HG03108 (cell line): ENCODE data around the gene SNX3.

Source experiments
- ATAC-seq: cut with Tn5 transposase; IDR thresholded peaks from one replicate; pipeline ENCODE4 v1.9.1; 2021; ENCODE audit warnings: moderate library complexity; ENCODE audit not compliant: unreplicated experiment

The SNX3 gene

DNA sequence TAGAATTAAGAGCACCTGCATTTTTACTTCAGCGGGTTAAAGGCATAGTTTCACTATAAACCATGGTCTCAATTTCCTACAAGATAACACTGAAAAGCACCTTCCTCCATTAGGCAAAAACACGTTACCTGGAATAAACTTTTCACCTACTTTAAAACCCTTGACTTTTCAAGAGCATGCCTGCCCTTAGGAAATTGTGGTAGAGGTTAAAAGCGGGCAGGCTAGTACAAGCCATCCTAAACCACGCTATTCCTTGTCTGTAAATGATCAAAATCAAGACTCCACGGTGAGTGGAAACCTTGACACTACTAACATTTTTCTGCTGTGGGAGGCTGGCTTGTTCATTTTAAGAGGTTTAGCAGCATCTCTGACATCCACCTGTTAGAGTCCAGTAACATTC is 51.1 kb downstream of the SNX3 start:
- ATAC-seq: no peak

DNA sequence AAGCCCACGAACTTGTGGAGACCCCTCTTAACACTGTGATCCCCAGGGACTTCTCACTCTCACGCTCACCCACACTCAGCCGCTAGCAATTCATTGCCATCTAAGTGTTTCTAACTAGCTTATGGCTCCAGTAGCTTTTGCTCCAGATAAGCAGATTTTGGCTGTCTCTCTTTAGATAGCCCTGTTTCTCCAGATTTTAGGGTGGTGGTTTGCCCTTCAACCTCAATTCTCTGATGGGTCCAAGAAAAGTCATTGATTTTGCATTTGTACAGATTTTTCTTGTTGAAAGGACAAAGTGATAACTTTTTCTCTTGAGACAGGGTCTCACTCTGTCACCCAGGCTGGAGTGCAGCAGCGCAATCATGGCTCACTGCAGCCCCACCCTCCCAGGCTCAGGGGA is 53.8 kb downstream of the SNX3 start:
- ATAC-seq: no peak

DNA sequence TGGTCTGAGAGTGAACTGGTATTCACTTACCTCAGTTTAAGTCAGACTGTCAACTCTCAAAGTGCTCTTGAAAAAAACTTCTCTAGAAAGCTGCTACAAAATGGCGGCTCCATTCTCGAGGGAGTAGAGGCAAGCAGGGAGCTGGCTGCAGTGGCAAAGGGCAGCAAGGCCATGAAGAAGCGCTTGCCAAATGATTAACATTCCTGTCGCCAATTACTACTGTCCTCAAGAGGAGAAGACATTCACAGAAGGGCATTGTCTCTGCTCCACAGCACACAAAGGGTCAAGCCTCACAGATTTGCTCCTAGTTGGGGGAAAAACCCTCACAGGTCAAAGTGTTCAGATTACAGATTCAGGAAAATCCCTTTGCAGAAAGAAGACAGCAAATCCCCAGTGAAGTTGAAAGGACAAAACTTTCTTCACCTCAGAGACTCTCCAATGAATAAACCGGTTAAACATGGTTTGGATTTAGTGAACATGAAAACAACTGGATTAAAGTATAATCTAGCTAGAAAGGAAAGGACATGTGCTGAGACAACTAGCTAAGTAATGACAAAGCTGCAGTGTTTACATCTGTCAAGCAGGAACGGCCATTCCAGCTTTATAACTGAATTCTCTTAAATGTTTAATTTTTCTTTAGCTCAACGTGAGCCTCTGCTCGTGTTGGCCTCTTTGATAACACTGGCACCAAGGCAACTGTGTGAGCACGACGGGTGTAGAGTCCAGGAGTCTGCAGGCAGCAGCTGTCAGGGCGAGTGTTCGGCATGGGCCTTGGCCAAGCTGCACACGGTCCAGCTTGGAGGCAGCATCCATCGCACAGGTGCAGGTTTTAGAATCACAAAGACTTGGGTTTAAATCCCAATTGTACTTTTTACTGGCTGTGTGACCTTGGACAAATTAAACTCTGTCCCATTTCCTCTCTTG is 57.4 kb downstream of the SNX3 start:
- peak; percentile 55 for ATAC-seq

DNA sequence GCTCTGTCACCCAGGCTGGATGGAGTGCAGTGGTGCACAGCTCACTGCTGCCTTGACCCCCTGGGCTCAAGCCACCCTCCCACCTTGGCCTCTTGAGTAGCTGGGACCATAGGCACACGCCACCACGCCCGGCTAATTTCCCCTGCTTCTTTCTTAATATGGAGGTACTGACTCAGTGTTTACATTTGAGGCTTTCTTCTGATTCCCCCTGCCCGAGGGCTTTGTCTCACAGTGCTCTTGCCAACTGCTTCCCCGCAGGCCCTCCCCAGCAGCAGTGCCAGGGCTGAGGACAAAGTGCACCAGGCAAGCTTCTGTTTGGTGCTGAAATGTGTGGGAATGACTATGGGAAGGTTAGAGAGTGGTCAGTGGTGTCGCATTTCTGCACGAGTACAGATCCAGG is 60.2 kb downstream of the SNX3 start:
- no peak for ATAC-seq

DNA sequence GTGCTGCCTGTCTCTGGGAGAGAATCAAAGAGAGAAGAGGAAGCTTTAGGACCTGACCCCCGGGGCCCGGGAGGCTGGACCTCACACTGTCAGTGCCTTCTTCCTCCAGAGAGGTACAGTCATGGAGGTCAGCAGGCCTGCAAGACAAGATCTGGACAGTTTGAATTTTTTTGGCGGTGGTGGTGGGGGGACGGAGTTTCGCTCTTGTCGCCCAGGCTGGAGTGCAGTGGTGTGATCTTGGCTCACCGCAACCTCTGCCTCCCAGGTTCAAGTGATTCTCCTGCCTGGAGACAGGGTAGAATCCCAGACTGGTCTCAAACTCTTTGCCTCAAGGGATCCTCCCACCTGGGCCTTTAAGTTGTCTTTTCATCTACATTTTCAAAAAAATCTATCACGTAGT is 60.7 kb downstream of the SNX3 start:
- ATAC-seq: no peak

DNA sequence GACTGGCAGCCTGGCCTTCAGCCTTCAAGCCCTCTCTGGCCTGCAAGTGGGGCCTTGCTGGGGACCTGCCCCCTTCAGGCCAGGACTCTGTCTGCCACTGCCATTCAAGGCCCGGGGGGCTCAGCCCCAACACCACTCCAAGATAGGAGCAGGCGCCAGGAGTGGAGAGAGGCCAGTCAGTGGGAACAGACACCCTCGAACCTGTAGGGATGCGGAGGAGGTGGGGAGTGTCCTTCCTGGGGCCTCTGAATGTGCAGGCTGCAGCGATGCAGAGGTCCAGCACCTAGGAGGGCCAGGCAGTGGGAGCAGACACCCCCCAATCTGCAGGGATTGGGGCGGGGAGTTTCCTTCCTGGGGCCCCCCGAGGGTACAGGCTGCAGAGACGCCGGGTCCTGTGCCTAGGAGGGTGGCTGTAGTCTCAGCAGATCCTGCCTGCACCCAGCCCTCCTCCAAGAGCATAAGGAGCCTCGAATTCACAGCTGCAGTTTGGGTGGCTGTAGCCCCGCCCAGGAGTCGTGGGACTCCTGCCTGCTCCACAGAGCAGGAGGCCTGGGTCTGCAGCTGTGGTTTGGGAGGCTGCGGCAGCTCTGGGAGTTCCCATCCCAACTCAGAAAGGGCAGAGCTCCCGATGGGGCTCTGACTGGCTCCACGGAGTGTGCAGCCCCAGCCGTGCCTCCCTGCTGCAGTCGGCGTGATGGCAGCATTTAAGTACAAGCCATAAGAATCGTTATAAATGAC is 61.9 kb downstream of the SNX3 start:
- no peak for ATAC-seq

DNA sequence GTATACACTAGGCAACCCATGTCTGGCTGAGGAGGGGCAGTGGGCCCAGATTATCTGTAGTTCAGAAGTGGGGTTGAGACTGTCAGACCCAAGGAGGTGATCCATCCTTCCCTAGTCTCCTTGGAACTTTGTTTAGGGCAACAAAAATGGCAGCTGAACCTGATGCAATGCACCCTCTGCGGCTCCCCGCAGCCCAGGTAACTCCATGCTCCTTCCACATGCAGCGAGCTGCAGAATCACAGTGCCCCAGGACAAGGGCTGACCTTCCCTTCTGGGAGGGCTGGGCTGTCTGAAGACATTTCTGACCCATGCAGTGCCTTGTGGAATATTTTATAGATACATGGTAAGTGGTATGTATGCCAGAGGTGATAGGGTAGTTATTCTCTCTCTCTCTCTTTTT is 65.6 kb downstream of the SNX3 start:
- ATAC-seq: no peak

DNA sequence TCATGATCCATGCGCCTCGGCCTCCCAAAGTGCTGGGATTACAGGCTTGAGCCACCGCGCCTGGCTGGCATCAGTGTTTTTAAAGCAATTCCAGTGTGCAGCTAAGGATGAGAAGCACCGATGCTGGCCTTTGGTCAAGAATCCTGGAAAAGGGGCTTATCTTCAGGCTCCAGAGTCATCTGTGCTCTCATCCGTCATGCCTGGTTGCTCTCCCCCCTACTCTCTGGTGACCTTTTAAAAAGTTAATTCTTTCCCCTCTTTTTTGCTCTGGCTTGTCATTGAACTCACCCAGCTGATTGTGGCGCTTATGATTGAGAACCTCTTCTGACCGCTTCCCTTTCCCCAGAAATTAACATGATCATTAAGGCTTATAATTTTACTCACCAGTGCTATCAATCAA is 66.3 kb downstream of the SNX3 start:
- ATAC-seq: no peak

DNA sequence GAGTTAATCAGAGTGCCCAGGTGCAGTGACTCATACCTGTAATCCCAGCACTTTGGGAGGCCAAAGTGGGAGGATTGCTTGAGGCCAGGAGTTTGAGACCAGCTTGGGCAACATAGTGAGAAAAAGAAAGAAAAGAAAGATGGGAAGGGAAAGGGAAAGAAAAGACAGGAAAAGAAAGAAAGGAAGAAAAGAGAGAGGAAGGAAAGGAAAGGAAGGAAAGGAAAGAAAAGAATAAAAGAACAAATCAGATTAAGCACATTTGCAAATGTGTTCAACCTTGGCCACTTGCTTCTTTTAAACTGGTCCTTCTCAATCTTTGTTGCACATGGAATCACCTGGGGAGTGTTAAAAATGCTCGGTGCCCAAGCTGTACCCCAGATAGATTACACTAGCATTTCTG is 67.0 kb downstream of the SNX3 start:
- ATAC-seq: no peak

DNA sequence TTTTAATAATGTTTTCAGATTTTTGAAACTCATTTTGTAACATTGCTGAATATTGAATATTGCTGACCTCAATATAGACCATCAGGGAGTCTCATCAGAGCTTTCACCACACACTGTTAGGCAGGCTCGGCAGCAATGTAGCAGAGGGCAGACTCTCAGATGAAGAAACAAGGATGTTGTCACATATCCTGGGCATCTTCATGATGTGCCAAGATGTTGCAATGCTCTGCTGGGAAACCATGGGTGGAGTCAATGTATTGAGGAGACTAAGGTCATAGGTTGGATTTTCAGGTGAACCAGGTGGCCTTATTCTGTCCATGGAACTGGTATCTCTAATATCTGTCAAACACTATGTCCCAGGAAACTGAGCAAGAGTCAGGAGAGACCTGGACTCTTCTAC is 67.7 kb downstream of the SNX3 start:
- ATAC-seq: no peak

DNA sequence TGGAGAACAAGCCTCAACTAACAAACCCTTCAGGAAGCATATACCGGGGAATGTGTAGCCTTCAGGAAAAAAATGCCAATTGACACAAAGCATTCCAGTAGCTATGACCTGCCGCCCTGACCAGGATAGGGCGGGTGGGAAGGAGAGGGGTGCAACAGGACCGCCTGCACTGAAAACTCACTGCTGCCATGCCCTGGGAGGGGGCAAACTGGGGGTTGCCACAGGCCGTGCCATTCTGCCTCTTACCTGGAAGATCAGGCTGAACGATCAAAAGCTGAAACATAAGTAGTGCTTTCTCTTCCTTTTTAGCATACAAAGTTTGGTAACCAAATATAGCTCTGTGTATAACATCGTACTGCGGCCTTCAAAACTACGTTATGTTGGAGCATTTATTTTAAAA is 73.3 kb downstream of the SNX3 start:
- ATAC-seq: no peak

DNA sequence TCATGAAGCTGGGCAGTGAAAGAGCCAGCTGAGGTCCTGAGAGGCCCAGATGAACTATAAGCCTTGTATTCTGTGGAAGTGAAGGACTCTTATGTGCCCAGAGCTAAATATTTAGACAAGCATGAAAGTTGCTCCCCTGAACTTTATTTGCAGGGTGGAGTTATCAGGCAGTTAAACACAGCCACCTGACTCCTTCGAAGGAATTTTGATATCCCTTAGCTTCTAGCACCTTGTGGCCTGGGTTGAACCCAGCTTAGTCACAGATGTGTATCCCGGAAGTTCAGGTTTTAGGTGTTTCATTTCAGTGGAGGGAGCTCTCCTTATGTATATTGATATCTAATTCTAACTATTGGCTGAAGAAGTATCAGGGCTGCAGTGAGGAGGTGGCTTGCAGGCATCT is 74.6 kb downstream of the SNX3 start:
- ATAC-seq: no peak

DNA sequence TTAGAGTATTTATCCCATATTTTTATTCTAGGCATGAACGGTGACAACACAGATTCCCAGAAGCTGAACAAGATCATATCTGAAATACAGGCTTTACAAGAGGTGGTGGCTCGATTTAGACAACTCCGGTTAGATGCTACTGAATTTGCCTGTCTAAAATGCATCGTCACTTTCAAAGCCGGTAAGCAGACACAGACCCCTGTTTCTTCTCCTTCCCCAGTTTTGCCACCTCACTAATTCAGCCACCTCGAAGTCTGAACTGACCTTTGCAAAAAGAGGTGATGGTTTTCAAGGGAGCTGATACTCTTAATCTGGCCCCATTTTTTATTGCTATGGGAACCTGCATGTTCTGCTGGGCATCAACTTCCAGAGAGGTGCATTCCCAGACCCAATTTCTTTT is 80.1 kb downstream of the SNX3 start:
- ATAC-seq: no peak

DNA sequence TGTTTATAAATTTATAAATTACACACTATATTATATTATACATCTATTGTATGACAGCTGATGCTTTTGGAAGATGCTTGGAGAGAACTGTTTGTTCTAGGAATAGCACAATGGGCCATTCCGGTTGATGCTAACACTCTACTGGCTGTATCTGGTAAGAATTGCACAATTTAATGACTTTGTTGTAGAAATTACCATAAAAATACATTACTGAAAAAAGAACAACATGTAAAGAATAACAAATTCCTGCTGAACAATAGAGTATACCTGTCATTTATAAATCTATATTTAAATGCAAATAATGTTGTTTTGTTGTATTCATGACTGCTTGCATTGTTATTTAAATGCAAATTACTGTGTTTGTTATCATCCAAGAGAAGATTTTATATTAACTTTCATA is 80.6 kb downstream of the SNX3 start:
- no peak for ATAC-seq

DNA sequence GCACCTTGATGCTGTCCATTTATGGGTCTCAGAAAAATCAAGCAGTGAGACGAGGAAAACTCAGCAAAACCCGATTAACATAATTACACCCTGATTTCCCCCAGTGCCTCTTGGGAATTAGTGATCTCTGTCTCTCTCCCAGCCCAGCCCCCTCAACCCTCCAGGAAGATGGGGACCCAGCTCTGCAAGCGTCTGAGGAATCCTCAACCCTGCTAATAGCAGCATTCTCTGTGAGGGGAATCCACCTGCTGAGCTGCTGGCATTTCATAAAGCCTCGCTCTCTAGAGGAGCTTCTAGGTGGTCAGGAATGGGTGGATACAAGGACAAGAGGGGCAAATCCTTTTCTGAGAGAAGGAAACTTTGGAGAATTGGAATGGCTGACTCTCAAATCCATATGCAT is 81.1 kb downstream of the SNX3 start:
- no peak for ATAC-seq

DNA sequence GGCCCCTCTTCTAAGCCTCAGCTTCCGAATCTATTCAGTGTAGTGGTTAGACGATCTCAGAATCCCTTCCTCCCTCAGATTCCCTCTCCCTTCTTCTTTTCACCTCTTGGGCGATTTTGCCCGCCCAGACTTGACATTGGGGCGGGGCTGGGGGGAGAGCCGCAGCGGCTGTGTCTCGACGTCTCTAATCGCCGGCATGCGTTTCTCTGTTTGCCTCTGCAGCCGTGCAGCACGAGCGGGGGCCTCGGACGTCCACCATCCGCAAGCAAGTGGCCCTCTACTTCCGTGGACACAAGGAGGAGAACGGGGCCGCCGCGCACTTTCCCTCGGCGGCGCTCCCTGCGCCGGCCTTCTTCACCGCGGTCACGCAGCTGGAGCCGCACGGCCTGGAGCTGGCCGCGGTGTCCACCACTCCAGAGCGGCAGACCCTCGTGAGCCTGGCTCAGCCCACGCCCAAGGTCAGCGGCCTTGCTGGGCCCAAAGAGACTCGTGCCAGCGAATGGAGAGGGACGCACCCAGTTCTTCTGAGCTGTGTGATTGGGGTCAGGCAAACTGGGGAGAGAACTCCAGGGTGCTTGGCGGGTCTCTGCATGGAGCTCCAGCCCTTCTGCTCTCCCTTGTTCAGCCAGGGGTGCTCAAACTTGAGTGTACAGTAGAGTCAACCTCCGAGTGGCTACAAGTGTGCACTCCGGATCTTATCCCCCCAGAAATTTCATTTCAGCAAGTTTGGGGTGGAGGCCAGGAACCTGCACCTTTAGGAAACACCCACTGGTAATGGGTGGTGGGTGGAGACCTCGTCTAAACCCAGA is 84.4 kb downstream of the SNX3 start:
- ATAC-seq: no peak

DNA sequence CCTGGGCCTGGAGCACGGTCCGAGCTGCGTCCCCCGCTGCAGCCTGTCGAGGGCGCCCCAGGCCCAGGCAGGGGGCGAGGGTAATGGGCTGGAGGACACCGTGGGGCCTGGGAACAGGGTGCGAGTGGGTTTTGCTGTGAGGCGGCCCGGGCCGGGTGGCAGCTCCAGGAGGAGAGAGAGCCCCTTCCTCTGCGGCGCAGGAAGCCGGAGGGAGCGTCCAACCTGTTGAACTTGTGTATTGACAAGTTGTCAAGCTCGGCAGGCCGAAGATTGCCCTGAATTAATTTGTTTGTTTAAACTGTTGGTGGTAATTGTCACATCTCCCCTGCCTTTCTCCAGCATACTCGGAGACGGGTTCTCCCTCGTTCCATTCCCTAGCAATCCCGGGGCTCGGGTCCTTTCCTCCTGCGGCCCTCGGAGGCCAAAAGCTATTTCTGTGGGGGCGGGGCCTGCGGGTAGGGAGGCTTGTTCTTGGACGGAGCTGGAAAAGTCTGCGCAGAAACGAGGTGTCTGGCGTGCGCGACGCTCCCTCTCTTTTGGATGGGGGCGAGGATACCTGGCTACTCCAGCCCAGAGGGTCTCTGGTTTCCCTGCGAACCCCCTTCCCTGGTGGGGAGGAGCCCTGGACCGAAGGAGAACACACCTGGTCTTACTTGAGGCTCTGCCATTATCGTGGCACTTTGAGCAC is 85.1 kb downstream of the SNX3 start:
- no peak for ATAC-seq

DNA sequence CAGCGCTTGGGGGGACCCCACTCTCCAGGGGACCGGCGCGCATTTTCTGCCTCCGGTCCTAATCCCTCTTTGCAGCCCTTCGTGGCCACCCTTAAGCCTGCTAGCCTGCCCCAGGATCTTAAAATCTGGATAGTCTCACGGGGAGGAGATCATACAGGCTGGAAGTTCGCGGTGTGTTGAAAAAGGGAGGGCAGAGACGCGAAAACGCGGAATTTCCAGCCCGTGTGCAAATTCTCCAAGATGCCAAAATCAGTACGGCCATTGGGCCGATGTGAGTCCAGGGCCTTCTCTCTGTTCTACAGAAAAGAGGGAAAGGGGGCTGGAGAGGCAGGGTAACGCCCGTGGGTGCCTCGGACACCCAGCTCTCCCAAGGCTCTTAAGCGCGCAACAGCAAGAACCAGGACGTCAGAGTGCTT is 85.7 kb downstream of the SNX3 start:
- no peak for ATAC-seq

DNA sequence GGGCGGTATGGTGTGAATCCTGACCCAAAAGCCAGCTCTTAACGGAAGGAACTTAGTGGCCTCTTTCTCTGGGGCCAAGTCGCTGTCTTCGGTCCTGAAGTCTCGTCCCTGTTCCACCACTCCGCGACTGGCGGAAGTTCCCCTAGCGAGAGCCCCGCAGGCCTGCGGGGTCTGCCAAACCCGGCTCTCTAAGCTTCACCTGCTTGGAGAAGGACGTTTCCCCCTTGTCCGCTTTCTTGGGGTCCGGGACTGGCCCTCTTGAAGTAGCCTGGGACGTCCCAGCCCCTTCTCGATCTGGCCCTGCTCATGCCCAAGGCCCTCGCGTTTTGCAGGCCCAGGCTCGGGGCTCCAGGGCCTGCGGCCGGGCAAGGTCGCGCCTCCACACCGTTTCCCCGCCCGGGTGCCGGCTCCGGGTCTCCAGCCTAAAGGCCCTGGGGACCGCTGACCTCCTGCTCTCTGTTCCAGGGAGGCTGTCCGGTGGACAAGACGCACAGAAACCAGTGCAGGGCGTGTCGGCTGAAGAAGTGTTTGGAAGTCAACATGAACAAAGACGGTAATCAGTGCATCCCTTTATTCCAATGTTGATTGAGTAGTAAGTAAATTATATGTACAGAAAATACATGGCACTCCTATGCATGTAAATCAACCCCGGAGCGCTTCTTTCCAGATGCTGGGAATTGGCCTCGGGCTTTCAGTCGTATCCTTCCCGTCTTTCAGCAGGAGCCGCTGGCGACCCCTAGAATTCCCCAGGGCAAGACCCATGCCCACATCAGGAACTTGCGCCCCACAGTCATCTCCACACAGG is 86.3 kb downstream of the SNX3 start:
- no peak for ATAC-seq

DNA sequence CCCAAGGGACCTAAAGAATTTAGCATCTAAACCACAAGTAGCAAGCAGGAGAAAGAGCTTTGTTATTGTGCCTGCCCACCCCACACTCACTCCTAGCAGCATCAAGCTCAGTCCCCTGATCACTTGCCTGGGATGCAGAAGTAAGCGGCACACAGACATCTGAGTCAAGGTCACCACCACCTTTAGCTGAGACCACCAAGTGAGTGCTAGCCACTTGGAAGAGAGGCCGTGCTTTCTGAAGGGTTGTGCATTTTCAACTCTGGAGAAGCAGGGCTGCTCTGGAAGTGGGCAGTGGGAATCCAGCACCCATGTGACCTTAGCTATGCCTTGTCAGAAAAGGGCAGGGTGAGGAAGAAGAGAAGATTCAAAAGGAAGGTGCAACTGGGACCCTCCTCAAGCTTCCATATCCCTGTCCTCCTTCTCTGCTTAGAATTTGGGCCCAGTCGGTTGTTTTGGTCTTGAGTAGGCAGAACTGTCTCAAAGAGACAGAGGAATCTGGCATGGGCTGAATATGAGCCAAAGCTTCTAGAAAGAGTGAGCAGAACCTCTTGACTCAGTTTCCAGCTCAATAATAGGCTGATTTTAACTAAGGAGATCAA is 88.8 kb downstream of the SNX3 start:
- ATAC-seq: no peak
